KG1 (cell line): ENCODE data around the gene ITFG1.
"Not testable (repeated sequence)": the region's sequence is repeated elsewhere in the genome, so short reads cannot be mapped to it uniquely, and the experiment has no call there.

Experiments used
- DNase-seq: peaks from one replicate; lab custom pipeline; 2025; lab: John Stamatoyannopoulos, UW

ITFG1 gene

GRCh38 chr16:47236716-47237115 lies 224.1 kb downstream of the ITFG1 start:
- DNase-seq, result no peak

GRCh38 chr16:47230296-47230695 lies 230.6 kb downstream of the ITFG1 start:
- DNase-seq, result no peak

- no peak for DNase-seq
Observed at GRCh38 chr16:47229053-47230050, 231.5 kb downstream of the ITFG1 start.

GRCh38 chr16:47228241-47228640 lies 232.6 kb downstream of the ITFG1 start:
- DNase-seq, result no peak

GRCh38 chr16:47213761-47214440 lies 247.0 kb downstream of the ITFG1 start:
- no peak for DNase-seq

GRCh38 chr16:47211218-47211617 lies 249.6 kb downstream of the ITFG1 start:
- no peak for DNase-seq

- DNase-seq, result no peak
Observed at GRCh38 chr16:47204736-47205504, 255.9 kb downstream of the ITFG1 start.

GRCh38 chr16:47203433-47203832 lies 257.4 kb downstream of the ITFG1 start:
- DNase-seq, result not testable (repeated sequence)

GRCh38 chr16:47198180-47198575 lies 262.7 kb downstream of the ITFG1 start:
- no peak for DNase-seq

- no peak for DNase-seq
Observed at GRCh38 chr16:47197536-47198179, 263.2 kb downstream of the ITFG1 start.

GRCh38 chr16:47196457-47196856 lies 264.4 kb downstream of the ITFG1 start:
- no peak for DNase-seq

GRCh38 chr16:47182318-47182717 lies 278.5 kb downstream of the ITFG1 start:
- no peak for DNase-seq

- DNase-seq, result not testable (repeated sequence)
Observed at GRCh38 chr16:47181066-47181465, 279.8 kb downstream of the ITFG1 start.

GRCh38 chr16:47180073-47180472 lies 280.8 kb downstream of the ITFG1 start:
- no peak for DNase-seq

GRCh38 chr16:47175152-47175551 lies 285.7 kb downstream of the ITFG1 start:
- no peak for DNase-seq

GRCh38 chr16:47162670-47163420 lies 298.0 kb downstream of the ITFG1 start:
- no peak for DNase-seq

- DNase-seq, result no peak
Observed at GRCh38 chr16:47161464-47161863, 299.4 kb downstream of the ITFG1 start.

- DNase-seq, result no peak
Observed at GRCh38 chr16:47160422-47160821, 300.4 kb downstream of the ITFG1 start.

GRCh38 chr16:47158992-47159391 lies 301.9 kb downstream of the ITFG1 start:
- no peak for DNase-seq

GRCh38 chr16:47156680-47157215 lies 304.1 kb downstream of the ITFG1 start:
- no peak for DNase-seq

GRCh38 chr16:47152501-47152900 lies 308.4 kb downstream of the ITFG1 start:
- DNase-seq, result not testable (repeated sequence)
